AG10803 (cell line): Measurements from ENCODE around the gene SMYD3.

Experiments used
- DNase-seq: peaks from one replicate; pipeline ENCODE4 v3.0.0; 2010; ENCODE audit warnings: low read depth
- H3K4me3 ChIP-seq: 2 replicates; pipeline ENCODE4 v1.5.1; 2011; ENCODE audit warnings: mild to moderate bottlenecking, low read length, control low read depth
- TF ChIP-seq, protein P1 (sequence below): conservative IDR thresholded peaks from 2 replicates; pipeline ENCODE4 v1.5.1; 2011; ENCODE audit warnings: mild to moderate bottlenecking, low read length, control low read depth, inconsistent platforms

The SMYD3 gene

GRCh38 chr1:245903851-245904250 is 603.2 kb downstream of the SMYD3 start:
- no peak for DNase-seq
- TF ChIP-seq, protein P1, sequence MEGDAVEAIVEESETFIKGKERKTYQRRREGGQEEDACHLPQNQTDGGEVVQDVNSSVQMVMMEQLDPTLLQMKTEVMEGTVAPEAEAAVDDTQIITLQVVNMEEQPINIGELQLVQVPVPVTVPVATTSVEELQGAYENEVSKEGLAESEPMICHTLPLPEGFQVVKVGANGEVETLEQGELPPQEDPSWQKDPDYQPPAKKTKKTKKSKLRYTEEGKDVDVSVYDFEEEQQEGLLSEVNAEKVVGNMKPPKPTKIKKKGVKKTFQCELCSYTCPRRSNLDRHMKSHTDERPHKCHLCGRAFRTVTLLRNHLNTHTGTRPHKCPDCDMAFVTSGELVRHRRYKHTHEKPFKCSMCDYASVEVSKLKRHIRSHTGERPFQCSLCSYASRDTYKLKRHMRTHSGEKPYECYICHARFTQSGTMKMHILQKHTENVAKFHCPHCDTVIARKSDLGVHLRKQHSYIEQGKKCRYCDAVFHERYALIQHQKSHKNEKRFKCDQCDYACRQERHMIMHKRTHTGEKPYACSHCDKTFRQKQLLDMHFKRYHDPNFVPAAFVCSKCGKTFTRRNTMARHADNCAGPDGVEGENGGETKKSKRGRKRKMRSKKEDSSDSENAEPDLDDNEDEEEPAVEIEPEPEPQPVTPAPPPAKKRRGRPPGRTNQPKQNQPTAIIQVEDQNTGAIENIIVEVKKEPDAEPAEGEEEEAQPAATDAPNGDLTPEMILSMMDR: no peak
- no peak overlapping the region for H3K4me3 ChIP-seq

GRCh38 chr1:245901565-245901964 is 605.5 kb downstream of the SMYD3 start:
- no peak overlapping the region for H3K4me3 ChIP-seq
- no peak for DNase-seq
- TF ChIP-seq, protein P1: no peak

DNA sequence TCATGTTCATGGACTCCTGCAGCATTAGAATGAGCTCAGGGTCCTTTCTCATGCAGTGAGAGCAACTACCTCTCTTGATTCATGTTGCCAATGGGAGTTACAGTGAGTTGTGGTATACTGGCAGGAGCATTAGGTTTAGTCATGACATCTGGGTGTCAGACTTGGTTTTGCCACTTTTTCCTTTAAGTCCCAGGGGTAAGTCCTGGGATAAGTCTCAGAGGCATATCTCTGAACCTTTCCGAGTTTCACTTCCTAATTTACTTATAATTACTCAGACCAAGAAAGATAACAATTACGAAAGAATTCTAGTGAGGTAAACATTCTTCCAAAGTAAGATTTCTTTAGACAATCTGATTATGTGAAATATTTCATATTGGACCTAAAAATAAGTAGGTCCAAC is 606.0 kb downstream of the SMYD3 start:
- TF ChIP-seq, protein P1: no peak
- no peak overlapping the region for H3K4me3 ChIP-seq
- no peak for DNase-seq

DNA sequence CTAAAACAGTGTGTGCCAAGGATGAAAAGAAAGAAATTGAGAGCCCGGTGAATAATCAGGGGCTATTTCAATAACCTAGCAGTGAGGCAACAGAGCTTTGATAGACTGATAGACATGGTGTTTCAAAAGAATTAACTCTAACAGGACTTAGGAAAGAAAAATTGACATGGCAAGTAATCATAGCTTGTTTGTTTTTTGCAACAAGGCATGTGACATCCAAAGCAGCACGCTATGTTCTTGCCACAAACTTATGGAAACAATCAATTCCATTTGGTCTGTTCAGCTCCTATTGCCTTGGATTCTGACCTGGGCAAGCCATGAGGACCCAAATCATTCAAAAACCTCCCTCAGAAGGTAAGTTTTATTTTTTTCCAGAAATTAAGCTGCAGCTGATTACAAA is 608.5 kb downstream of the SMYD3 start:
- TF ChIP-seq, protein P1: no peak
- DNase-seq: no peak
- no peak overlapping the region for H3K4me3 ChIP-seq

DNA sequence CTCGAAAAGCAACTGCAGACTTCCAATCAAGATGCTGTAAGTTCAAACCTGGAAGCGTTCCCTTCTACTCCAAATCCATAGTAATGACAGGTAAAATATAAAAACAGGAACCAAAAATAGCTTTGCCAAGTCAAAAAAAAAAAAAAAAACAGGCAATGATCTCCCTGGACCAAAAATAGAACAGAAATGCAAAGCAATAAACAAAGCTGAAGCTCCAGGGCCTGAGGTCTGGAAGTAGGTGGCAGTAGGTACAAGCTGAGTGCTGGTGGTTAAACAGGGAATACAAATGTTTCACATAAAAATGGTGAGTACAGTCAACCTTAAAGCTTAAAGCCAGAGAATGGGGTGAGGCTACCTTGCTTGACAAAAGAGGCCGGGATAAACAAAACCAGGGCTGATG is 610.8 kb downstream of the SMYD3 start:
- TF ChIP-seq, protein P1: no peak

GRCh38 chr1:245895455-245895959 is 611.6 kb downstream of the SMYD3 start:
- no peak overlapping the region for H3K4me3 ChIP-seq
- DNase-seq: no peak
- TF ChIP-seq, protein P1: no peak

More for the DNA sequence above, 610.8 kb downstream of the SMYD3 start:
- DNase-seq: no peak
- no peak overlapping the region for H3K4me3 ChIP-seq

GRCh38 chr1:245894843-245895242 is 612.2 kb downstream of the SMYD3 start:
- no peak overlapping the region for H3K4me3 ChIP-seq
- TF ChIP-seq, protein P1: no peak
- no peak for DNase-seq
